Measurements from ENCODE around the gene RAB24. TPM values are rescaled to one million over a fixed set of nuclear protein-coding genes. Genes with fewer than 3 reads are reported as not detected.
A peak's percentile ranks its signal among the peaks of the same experiment; 100 is the strongest.

The RAB24 gene
- total RNA-seq, 1 donor from 2014 or later = 30.0 TPM

GRCh38 chr5:177304392-177305119 is 1.0 kb upstream of the RAB24 start:
- H3K27me3 Mint-ChIP-seq = no peaks in the 10 kb centered on the region
- no peaks in the 10 kb centered on the region for H3K9me3 Mint-ChIP-seq (ENCODE audit: low read depth)
- peak overlapping the region; percentile 93 for H3K27ac Mint-ChIP-seq
- peak overlapping the region; percentile 92 for H3K4me3 Mint-ChIP-seq (ENCODE audit: low read depth)
- H3K4me1 Mint-ChIP-seq (ENCODE audit: low read depth) = peaks cover 21% of the 10 kb centered on the region
- peaks cover 5% of the 10 kb centered on the region for H3K36me3 Mint-ChIP-seq (ENCODE audit: insufficient read depth)
- DNase-seq (ENCODE audit: low spot score, unreplicated experiment) = no peak
- TF ChIP-seq, protein P1, sequence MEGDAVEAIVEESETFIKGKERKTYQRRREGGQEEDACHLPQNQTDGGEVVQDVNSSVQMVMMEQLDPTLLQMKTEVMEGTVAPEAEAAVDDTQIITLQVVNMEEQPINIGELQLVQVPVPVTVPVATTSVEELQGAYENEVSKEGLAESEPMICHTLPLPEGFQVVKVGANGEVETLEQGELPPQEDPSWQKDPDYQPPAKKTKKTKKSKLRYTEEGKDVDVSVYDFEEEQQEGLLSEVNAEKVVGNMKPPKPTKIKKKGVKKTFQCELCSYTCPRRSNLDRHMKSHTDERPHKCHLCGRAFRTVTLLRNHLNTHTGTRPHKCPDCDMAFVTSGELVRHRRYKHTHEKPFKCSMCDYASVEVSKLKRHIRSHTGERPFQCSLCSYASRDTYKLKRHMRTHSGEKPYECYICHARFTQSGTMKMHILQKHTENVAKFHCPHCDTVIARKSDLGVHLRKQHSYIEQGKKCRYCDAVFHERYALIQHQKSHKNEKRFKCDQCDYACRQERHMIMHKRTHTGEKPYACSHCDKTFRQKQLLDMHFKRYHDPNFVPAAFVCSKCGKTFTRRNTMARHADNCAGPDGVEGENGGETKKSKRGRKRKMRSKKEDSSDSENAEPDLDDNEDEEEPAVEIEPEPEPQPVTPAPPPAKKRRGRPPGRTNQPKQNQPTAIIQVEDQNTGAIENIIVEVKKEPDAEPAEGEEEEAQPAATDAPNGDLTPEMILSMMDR (IDR thresholded peaks at IDR 0.05; ENCODE audit: unreplicated experiment) = no peak

DNA sequence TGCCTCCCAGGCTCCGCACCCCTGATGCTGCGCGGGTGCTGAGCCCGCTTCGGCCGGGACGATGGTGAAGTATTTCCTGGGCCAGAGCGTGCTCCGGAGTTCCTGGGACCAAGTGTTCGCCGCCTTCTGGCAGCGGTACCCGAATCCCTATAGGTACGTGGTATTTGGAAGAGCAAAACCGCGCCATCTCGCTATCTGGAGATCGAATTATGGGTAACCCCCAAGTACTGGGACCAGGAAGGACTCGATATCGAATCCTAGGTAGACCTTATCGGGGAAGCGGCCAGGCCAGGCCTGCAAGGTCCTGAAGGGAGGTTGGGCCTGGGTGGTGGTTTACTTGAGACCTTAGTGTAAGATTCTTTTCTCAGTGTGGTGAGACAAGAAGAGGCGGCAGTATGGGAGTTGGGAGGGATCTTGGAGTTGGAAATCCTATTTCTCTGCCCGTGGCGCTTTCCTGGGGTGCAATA is 439 bp upstream of the RAB24 start:
- TF ChIP-seq, protein P1 (IDR thresholded peaks at IDR 0.05; ENCODE audit: unreplicated experiment) = no peak
- H3K4me3 Mint-ChIP-seq (ENCODE audit: low read depth) = peak overlapping the region; percentile 92
- H3K27ac Mint-ChIP-seq = peak overlapping the region; percentile 93
- peaks cover 4% of the 10 kb centered on the region for H3K36me3 Mint-ChIP-seq (ENCODE audit: insufficient read depth)
- H3K4me1 Mint-ChIP-seq (ENCODE audit: low read depth) = peaks cover 23% of the 10 kb centered on the region
- DNase-seq (ENCODE audit: low spot score, unreplicated experiment) = no peak
- H3K27me3 Mint-ChIP-seq = no peaks in the 10 kb centered on the region
- no peaks in the 10 kb centered on the region for H3K9me3 Mint-ChIP-seq (ENCODE audit: low read depth)

- peak overlapping the region; percentile 92 for H3K4me3 Mint-ChIP-seq (ENCODE audit: low read depth)
- peak overlapping the region; percentile 87 for H3K27ac Mint-ChIP-seq
- H3K27me3 Mint-ChIP-seq = no peaks in the 10 kb centered on the region
- peaks cover 24% of the 10 kb centered on the region for H3K4me1 Mint-ChIP-seq (ENCODE audit: low read depth)
- TF ChIP-seq, protein P1 (IDR thresholded peaks at IDR 0.05; ENCODE audit: unreplicated experiment) = no peak
- peaks cover 4% of the 10 kb centered on the region for H3K36me3 Mint-ChIP-seq (ENCODE audit: insufficient read depth)
- DNase-seq (ENCODE audit: low spot score, unreplicated experiment) = no peak
- H3K9me3 Mint-ChIP-seq (ENCODE audit: low read depth) = no peaks in the 10 kb centered on the region
These were observed 987 bp downstream of the RAB24 start for GRCh38 chr5:177302354-177303110.

- Mint-ChIP-seq H3K4me3 (ENCODE audit: low read depth) (peak overlapping the region; percentile 92), H3K4me1 (ENCODE audit: low read depth) (peaks cover 24% of the 10 kb centered on the region), H3K36me3 (ENCODE audit: insufficient read depth) (peaks cover 5% of the 10 kb centered on the region), H3K9me3 (ENCODE audit: low read depth) (no peaks in the 10 kb centered on the region), H3K27me3 (no peaks in the 10 kb centered on the region), H3K27ac (peak overlapping the region; percentile 87)
- no peak for DNase-seq (ENCODE audit: low spot score, unreplicated experiment)
- TF ChIP-seq, protein P1 (IDR thresholded peaks at IDR 0.05; ENCODE audit: unreplicated experiment) = no peak
These were observed 1.9 kb downstream of the RAB24 start for GRCh38 chr5:177301503-177302165.

- H3K36me3 Mint-ChIP-seq (ENCODE audit: insufficient read depth) = peaks cover 5% of the 10 kb centered on the region
- peak overlapping the region; percentile 4 for H3K27ac Mint-ChIP-seq
- no peaks in the 10 kb centered on the region for H3K9me3 Mint-ChIP-seq (ENCODE audit: low read depth)
- TF ChIP-seq, protein P1 (IDR thresholded peaks at IDR 0.05; ENCODE audit: unreplicated experiment) = no peak
- peaks cover 24% of the 10 kb centered on the region for H3K4me1 Mint-ChIP-seq (ENCODE audit: low read depth)
- H3K4me3 Mint-ChIP-seq (ENCODE audit: low read depth) = no peak overlapping the region
- no peak for DNase-seq (ENCODE audit: low spot score, unreplicated experiment)
- H3K27me3 Mint-ChIP-seq = no peaks in the 10 kb centered on the region
These were observed 2.6 kb downstream of the RAB24 start for GRCh38 chr5:177300951-177301350.

All from progenitor cell of endocrine pancreas (in vitro differentiated cells).